Panc1 (cell line): Measurements from ENCODE around the gene ANO8. TPM values are rescaled to one million over a fixed set of nuclear protein-coding genes. Genes with fewer than 3 reads are reported as not detected.

ENCODE experiments used
- ATAC-seq: fragments of 200-7000 bp; cut with Tn5 transposase; 2 replicates; pipeline ENCODE4 v1.9.1; 2020; ENCODE audit warnings: mild to moderate bottlenecking, moderate library complexity
- BruUV-seq: library from RNA; stranded (reverse); fragments of 400-500 nt; replicated peaks from 2 replicates; lab custom pipeline; 2021; lab: Mats Ljungman, UMichigan
- CTCF ChIA-PET: fragments of 300-600 bp; sonication (Branson Sonifier 250); formaldehyde crosslinking; loops from one replicate; lab custom pipeline; 2022; ENCODE audit warnings: antibody characterized with exemption; lab: Charles Lee
- POLR2A ChIA-PET: fragments of 300-600 bp; sonication (Branson Sonifier 250); formaldehyde crosslinking; loops from one replicate; lab custom pipeline; 2022; ENCODE audit warnings: antibody characterized with exemption; lab: Charles Lee
- DNase-seq: peaks from one replicate; pipeline ENCODE4 v3.0.0-alpha.2; 2010; ENCODE audit warnings: low read depth, low spot score
- H3K27ac ChIP-seq: 2 replicates; pipeline ENCODE4 v1.5.1; 2011; ENCODE audit warnings: mild to moderate bottlenecking, low read length, inconsistent platforms
- H3K27me3 ChIP-seq: fragments of 200-500 bp; sonication (Bioruptor generic); 2 replicates; pipeline ENCODE4 v1.6.0; 2014; ENCODE audit warnings: low read length, inconsistent platforms; ENCODE audit not compliant: control insufficient read depth, insufficient read depth
- H3K36me3 ChIP-seq: fragments of 200-500 bp; sonication (Bioruptor generic); 2 replicates; pipeline ENCODE4 v1.5.1; 2014; ENCODE audit warnings: inconsistent platforms, mild to moderate bottlenecking, low read length, moderate library complexity; ENCODE audit not compliant: control insufficient read depth, insufficient read depth
- H3K4me1 ChIP-seq: 2 replicates; pipeline ENCODE4 v1.5.1; 2011; ENCODE audit warnings: inconsistent platforms, mild to moderate bottlenecking, low read length, moderate library complexity; ENCODE audit not compliant: control insufficient read depth, insufficient read depth
- H3K4me3 ChIP-seq, 2 experiments: 2 replicates each; pipeline ENCODE4 v1.5.1; 2011 to 2012; ENCODE audit warnings: low read depth in 2 of 2, low read length in 2 of 2, mild to moderate bottlenecking in 2 of 2, inconsistent platforms in 1 of 2, moderate library complexity in 1 of 2
- H3K9me3 ChIP-seq: fragments of 200-500 bp; sonication (Bioruptor generic); 2 replicates; pipeline ENCODE4 v1.5.1; 2014; ENCODE audit warnings: low read depth, mild to moderate bottlenecking, inconsistent platforms, low read length, moderate library complexity; ENCODE audit not compliant: control insufficient read depth, insufficient read depth
- CTCF ChIP-seq: fragments of 450-650 bp; IDR thresholded peaks from 2 replicates; pipeline ENCODE4 v1.5.1; 2017; ENCODE audit warnings: mild to moderate bottlenecking
- POLR2AphosphoS5 ChIP-seq: IDR thresholded peaks from 2 replicates; pipeline ENCODE4 v1.6.1; 2012; ENCODE audit warnings: mild to moderate bottlenecking, low read depth, low read length, moderate library complexity
- REST ChIP-seq, 2 experiments: IDR thresholded peaks; 2 replicates each; pipeline ENCODE4 v1.6.1; 2011 to 2012; ENCODE audit warnings: low read depth in 2 of 2, control low read depth in 1 of 2, low read length in 1 of 2, mild to moderate bottlenecking in 1 of 2, moderate library complexity in 1 of 2; ENCODE audit not compliant: insufficient read depth in 1 of 2
- SIN3A ChIP-seq: IDR thresholded peaks from 2 replicates; pipeline ENCODE4 v1.6.1; 2012; ENCODE audit warnings: low read depth, mild to moderate bottlenecking, low read length, moderate library complexity, borderline replicate concordance; ENCODE audit not compliant: insufficient read depth
- TCF7L2 ChIP-seq: IDR thresholded peaks from 2 replicates; pipeline ENCODE4 v1.6.1; 2011; ENCODE audit warnings: mild to moderate bottlenecking, low read depth, low read length, inconsistent platforms
- in situ Hi-C: cut with HindIII; loops from 2 replicates; pipeline ENCODE4 v1.10.0; 2016; ENCODE audit warnings: low sequenced_read_pairs, low pct_unique_long_range_greater_than_20kb
- intact Hi-C: fragments of 100-400 bp; cut with micrococcal nuclease; formaldehyde crosslinking; loops from one replicate; pipeline ENCODE4 v1.10.0; 2022; ENCODE audit not compliant: unreplicated experiment
- total RNA-seq: library from RNA; stranded (reverse); gene quantifications from one replicate; pipeline ENCODE4 v1.2.1, GENCODE V29; 2021; ENCODE audit not compliant: unreplicated experiment

Gene ANO8
- total RNA-seq, 1 experiment from 2014 or later = 13.5 TPM

GRCh38 chr19:17326595-17326966 is 8.1 kb downstream of the ANO8 start:
- Histone ChIP-seq H3K9me3 (no peaks in the 10 kb centered on the region), H3K27me3 (no peaks in the 10 kb centered on the region), H3K4me3 (no peak overlapping the region), H3K36me3 (no peaks in the 10 kb centered on the region; the same call in 1 of the 2 replicates), H3K4me1 (no peaks in the 10 kb centered on the region), H3K27ac (no peak overlapping the region)
- intact Hi-C loops (no loop called here), in situ Hi-C loops (no loop called here)
- ATAC-seq (no peak), DNase-seq (no peak)
- no peak for TF ChIP-seq SIN3A
- TF ChIP-seq REST (IDR thresholded peaks at IDR 0.05; ENCODE audit: insufficient read depth in 1 of 2, low read depth in 2 of 2, low read length in 1 of 2) = no peak
- no peak for TF ChIP-seq CTCF
- TF ChIP-seq TCF7L2 = no peak
- TF ChIP-seq POLR2AphosphoS5 = no peak
- POLR2A ChIA-PET = no interaction called here
- BruUV-seq = no TSS peak
- CTCF ChIA-PET = interaction anchor here (0.6 kb wide), 1 partner anchor 16 kb away, joined by 4 read pairs; no protein-coding TSS in a partner anchor

GRCh38 chr19:17325881-17326594 is 8.6 kb downstream of the ANO8 start:
- intact Hi-C loops (no loop called here), in situ Hi-C loops (no loop called here)
- Histone ChIP-seq H3K4me3 (no peak overlapping the region), H3K36me3 (no peaks in the 10 kb centered on the region; the same call in 1 of the 2 replicates), H3K27me3 (no peaks in the 10 kb centered on the region), H3K9me3 (no peaks in the 10 kb centered on the region), H3K4me1 (no peaks in the 10 kb centered on the region), H3K27ac (no peak overlapping the region)
- ATAC-seq (no peak), DNase-seq (no peak)
- ChIA-PET POLR2A (no interaction called here), CTCF (interaction anchor here (0.6 kb wide), 1 partner anchor 16 kb away, joined by 4 read pairs; no protein-coding TSS in a partner anchor)
- no TSS peak for BruUV-seq
- TF ChIP-seq REST (IDR thresholded peaks at IDR 0.05; ENCODE audit: insufficient read depth in 1 of 2, low read depth in 2 of 2, low read length in 1 of 2) (no peak), TCF7L2 (no peak), CTCF (no peak), SIN3A (no peak), POLR2AphosphoS5 (no peak)
